DMS114 treated with DMSO at 0.1 percent for 48 hours (cell line): Measurements from ENCODE around the gene ANKS1B.
"Not testable (repeated sequence)": the region's sequence is repeated elsewhere in the genome, so short reads cannot be mapped to it uniquely, and the experiment has no call there.

Experiments used
- DNase-seq: peaks from one replicate; lab custom pipeline; 2025; ENCODE audit not compliant: unreplicated experiment; lab: John Stamatoyannopoulos, UW

ANKS1B gene

GRCh38 chr12:99287136-99287535 lies 697.6 kb downstream of the ANKS1B start:
- no peak for DNase-seq

- no peak for DNase-seq
Observed at GRCh38 chr12:99284161-99284560, 700.6 kb downstream of the ANKS1B start.

- no peak for DNase-seq
Observed at GRCh38 chr12:99282624-99283023, 702.1 kb downstream of the ANKS1B start.

DNA sequence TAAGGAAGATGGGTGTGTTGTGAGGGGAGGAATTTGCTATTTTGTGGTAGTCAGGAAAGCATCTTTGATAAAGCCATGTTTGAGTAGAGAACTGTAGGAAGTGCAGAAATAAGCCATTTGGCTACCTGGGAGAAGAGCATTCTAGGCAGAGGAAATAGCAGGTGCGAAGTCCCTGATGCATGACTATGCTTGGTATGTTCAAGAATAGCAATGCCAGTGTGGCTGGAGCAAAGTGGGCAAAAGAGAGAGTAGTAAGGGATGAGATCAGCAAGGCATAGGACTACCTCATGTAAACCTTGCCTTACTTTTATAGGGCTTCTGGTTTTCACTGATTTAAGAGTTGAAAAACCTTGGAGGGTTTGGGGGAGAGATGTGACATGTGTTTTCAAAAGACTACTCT lies 702.6 kb downstream of the ANKS1B start:
- no peak for DNase-seq

DNA sequence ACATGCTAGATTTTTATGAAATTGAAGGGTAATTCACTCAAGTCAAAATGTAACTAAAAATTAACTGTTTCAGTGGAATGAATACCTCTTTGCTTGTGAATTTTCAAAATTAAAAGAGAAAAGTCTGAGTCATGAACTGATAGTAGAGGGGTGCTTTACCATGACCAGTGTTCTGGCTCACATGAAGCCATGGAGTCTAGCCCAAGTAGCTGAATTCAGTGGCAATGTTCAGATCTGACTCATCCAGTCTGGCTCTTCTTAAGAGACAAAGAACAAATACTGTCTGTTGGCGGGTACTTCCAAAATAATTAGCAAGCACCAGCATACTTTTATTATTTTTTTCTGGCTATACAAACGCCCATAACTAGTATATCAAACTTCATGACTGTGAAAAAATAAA lies 703.5 kb downstream of the ANKS1B start:
- DNase-seq: no peak

DNA sequence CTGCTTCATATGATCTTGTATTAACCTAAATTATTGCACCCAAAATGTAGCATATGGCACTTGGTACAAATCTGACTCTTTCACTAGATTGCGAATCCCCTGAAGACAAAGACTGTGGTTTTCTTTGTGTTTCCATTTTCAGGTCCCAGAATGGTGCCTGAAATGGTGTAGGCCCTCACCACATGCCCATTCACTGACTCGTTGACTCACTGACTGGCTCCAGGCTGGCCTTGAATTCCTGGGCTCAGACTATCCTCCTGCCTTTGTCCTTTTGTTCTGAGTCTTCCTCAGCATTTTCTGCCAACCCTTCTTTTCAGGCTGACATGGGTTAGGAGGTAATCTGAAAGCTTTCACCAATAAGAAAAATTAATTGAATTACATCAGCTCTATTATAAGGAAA lies 705.8 kb downstream of the ANKS1B start:
- DNase-seq: no peak

- DNase-seq: no peak
Observed at GRCh38 chr12:99277591-99278379, 707.0 kb downstream of the ANKS1B start.

DNA sequence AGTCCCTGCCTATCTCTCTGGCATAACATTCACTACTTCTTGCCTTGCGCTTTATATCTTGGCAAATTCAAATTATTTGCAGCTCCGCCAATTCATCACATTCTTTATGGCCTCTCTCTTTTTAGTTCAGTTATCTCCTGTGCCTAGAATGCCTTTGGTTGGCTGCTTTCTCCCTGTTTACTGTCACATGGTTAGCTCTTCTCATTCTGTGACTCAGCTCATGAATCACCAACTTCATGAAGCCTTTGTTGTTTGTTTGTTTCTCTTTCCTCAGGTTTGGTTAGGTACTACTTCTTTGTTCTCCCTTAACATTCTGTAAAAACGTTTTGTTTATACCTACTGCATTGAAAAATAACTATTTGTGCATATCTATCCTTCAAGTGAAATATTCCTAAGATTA lies 713.7 kb downstream of the ANKS1B start:
- DNase-seq: no peak

- no peak for DNase-seq
Observed at GRCh38 chr12:99267038-99267437, 717.7 kb downstream of the ANKS1B start.

DNA sequence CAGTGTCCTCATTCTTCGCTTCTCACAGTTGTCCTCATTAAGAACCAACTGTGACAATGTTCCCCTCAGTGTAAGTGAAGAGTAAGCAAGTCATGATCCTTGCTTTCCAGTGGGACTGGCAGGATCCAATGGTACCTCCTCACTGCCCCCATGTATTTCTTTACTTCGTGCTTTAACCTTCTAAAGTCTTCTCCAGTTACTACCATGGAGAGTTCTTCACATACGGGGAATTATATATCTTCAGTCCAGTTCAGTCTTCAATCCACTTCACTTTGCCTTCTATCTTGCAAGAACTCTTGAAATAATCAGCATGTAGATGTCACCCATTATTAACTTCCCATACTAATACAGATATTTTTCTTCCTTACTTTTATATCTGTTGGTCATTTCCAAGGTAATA lies 719.1 kb downstream of the ANKS1B start:
- no peak for DNase-seq

DNA sequence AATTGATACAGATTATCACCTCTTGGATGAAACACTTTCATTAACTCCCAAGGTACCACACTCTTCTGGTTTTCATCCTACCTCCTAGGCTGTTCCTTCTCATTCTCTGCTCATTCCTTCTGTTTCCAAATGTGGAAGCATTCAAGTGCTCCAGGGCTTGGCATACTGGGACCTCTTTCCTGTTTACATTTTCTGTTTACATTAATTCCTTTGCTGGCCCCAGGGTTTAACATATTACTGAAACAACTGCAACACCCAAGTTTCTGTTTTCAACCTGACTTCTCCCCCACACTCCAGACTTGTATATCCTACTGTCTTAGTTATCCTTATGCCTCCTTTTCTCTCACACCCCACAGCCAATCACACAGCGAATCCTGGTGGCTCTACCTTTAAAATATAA lies 723.5 kb downstream of the ANKS1B start:
- no peak for DNase-seq

GRCh38 chr12:99260456-99260996 lies 724.2 kb downstream of the ANKS1B start:
- no peak for DNase-seq

GRCh38 chr12:99259040-99259934 lies 725.4 kb downstream of the ANKS1B start:
- no peak for DNase-seq

DNA sequence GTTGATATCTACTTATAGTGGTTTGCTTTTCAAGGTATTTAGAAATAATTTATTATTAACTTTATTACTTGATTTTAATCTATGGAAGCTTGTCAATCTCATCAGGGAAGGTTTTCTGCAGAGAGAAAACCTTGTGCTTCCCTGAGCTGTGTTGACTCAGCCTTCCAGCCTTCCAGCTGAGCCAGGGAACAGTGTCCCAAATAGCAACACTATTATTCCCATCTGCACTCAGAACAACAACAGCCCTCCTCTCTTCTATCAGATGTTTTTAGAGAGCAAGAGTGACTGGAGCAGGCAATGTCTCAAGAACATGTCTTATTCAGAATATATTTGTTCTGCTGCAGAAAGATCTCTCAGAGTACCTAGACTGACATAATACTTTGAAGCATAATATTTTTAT lies 727.1 kb downstream of the ANKS1B start:
- DNase-seq: no peak

DNA sequence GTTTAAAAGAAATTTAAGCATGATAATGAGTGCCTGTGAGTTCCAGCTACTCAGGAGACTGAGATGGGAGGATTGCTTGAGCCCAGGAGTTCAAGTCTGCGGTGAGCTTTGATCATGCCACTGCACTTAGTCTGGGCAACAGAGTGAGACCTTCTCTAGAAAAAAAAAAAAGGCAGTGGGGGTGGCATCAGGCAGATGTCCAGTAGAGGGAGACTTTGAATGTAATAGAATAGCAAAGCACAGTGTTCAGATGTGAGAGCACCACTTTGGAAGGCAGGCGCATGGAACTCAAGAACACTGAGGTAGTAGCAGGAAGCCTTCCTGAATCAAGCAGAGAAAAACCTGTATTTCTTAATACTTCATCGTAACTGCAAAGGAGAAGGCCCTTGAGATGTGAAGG lies 731.7 kb downstream of the ANKS1B start:
- DNase-seq: peak; percentile 39

- DNase-seq: no peak
Observed at GRCh38 chr12:99250091-99250490, 734.6 kb downstream of the ANKS1B start.

DNA sequence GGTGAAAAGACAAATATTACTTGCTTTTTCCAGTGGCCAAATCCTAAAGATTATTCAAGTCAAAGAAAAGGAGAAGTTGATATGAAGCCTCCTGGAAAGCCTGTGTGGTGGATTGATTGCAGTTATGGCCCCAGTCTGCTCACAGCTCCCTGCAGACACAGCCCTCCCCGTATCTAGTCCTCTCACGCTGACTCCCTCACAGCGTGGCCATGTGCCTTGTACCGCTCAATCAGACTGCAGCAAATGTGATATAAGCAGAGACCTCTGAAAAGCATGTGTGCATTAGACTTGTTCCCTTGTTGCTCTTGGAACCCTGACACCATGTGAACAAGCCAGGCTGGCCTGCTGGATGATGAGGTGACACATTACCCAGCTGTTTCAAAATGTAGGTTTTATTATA lies 735.2 kb downstream of the ANKS1B start:
- DNase-seq: no peak

DNA sequence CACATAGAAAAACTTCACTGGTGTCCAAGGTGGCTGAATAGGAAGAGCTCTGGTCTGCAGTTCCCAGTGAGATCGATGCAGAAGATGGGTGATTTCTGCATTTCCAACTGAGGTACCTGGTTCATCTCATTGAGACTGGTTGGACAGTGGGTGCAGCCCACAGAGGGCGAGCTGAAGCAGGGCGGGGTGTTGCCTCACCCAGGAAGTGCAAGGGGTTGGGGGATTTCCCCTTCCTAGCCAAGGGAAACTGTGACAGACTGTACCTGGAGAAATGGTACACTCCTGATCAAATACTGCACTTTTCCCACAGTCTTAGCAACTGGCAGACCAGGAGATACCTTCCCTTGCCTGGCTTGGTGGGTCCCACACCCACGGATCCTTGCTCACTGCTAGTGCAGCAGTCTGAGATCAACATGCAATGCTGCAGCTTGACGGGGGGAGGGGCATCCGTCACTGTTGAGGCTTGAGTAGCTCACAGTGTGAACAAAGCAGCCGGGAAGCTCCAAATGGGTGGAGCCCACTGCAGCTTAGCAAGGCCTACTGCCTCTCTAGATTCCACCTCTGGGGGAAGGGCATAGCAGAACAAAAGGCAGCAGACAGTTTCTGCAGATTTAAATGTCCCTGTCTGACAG lies 746.7 kb downstream of the ANKS1B start:
- DNase-seq: not testable (repeated sequence)

- no peak for DNase-seq
Observed at GRCh38 chr12:99235381-99235780, 749.4 kb downstream of the ANKS1B start.

DNA sequence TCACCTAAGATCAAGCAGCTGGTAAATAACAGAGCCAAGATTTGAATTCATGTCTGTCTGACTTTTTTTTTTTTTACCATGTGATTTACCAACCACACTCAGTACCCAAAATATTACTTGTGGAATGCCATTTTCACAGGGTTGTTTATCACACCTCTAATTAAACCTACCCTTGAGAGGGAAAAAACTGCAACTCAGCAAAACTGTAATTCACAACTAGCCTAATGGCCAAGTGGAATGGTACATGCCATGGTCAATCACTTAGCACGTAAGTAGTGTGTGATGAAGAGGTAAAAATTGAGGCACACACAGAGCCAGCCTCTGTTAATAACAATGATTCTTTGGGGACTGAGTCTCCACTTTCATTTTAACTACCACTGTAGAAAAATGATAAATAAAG lies 750.0 kb downstream of the ANKS1B start:
- DNase-seq: no peak

DNA sequence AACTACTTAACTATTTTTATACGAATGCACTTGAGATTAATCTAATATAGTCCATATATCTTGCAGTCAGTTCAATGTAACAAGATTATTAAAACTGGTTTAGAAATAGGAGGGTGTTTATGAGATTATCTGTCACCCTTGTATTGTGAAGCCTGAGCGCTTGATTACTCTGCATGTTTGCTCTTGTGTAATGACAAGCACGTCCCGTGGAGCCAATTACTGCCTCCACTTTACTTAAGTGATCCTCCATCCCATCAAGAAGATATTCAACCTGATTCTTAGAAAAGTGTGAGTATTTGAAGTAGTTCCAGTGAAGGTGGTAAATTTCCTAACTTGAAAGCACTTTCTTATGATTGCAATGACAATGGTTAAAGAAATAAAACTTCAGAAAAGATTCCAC lies 752.4 kb downstream of the ANKS1B start:
- DNase-seq: no peak

GRCh38 chr12:99231031-99231430 lies 753.7 kb downstream of the ANKS1B start:
- DNase-seq: no peak
